Measurements from ENCODE around the gene RAD21L1.

GRCh38 chr20:1196634-1197033 is 29.2 kb upstream of the RAD21L1 start:
- TF ChIP-seq CTCF (IDR thresholded peaks at IDR 0.05) (no peak), POLR2A (IDR thresholded peaks at IDR 0.05) (no peak)

Measured in Peyer's patch (tissue), 4 donors.